H1 (cell line): ENCODE data around the gene NUFIP2. TPM values are rescaled to one million over a fixed set of nuclear protein-coding genes. Genes with fewer than 3 reads are reported as not detected.
"Not testable (repeated sequence)": the region's sequence is repeated elsewhere in the genome, so short reads cannot be mapped to it uniquely, and the experiment has no call there.

Experiments
- CTCF ChIA-PET: fragments of 300-600 bp; sonication (Branson Sonifier 250); formaldehyde crosslinking; loops from one replicate; lab custom pipeline; 2021; ENCODE audit not compliant: partially characterized antibody; lab: Charles Lee
- POLR2A ChIA-PET: fragments of 300-600 bp; sonication (Branson Sonifier 250); formaldehyde crosslinking; loops from one replicate; lab custom pipeline; 2021; ENCODE audit warnings: inconsistent platforms; ENCODE audit not compliant: partially characterized antibody; lab: Charles Lee
- DNase-seq, 2 experiments: peaks; one replicate each; pipeline versions ENCODE4 v3.0.0 to v3.0.0-alpha.2; 2010 to 2022; ENCODE audit warnings: low spot score in 2 of 2, low read depth in 1 of 2, mixed read lengths in 1 of 2
- FAIRE-seq: peaks from 2 replicates; lab custom pipeline; 2011; peaks lifted over from hg19 to GRCh38; lab: Jason Lieb, UNC
- H2AFZ ChIP-seq: 2 replicates; pipeline ENCODE4 v1.8.1; 2012; ENCODE audit warnings: low read length, inconsistent platforms
- H2AK5ac ChIP-seq: 2 replicates; pipeline ENCODE4 v1.6.1; 2013; ENCODE audit warnings: low read depth, low read length
- H2BK120ac ChIP-seq: replicated peaks from 2 replicates; pipeline ENCODE3; 2013; ENCODE audit warnings: low read depth, low read length, inconsistent platforms
- H2BK12ac ChIP-seq: 2 replicates; pipeline ENCODE4 v1.6.1; 2013; ENCODE audit warnings: low read depth, low read length
- H2BK15ac ChIP-seq: 2 replicates; pipeline ENCODE4 v1.6.1; 2013; ENCODE audit warnings: low read length
- H2BK20ac ChIP-seq: 2 replicates; pipeline ENCODE4 v1.6.1; 2013; ENCODE audit warnings: low read length
- H2BK5ac ChIP-seq: 2 replicates; pipeline ENCODE4 v1.6.1; 2013; ENCODE audit warnings: low read depth, low read length
- H3K14ac ChIP-seq: 2 replicates; pipeline ENCODE4 v1.6.1; 2013; ENCODE audit warnings: inconsistent platforms; ENCODE audit not compliant: insufficient read length
- H3K18ac ChIP-seq: 2 replicates; pipeline ENCODE4 v1.6.1; 2013; ENCODE audit warnings: low read length; ENCODE audit errors: extremely low read depth
- H3K23ac ChIP-seq: 2 replicates; pipeline ENCODE4 v1.6.1; 2013; ENCODE audit warnings: inconsistent platforms; ENCODE audit not compliant: insufficient read length
- H3K23me2 ChIP-seq: 2 replicates; pipeline ENCODE4 v1.6.1; 2013; ENCODE audit warnings: low read depth, low read length
- H3K27ac ChIP-seq: 2 replicates; pipeline ENCODE4 v1.6.1; 2011; ENCODE audit warnings: low read depth, low read length, inconsistent platforms
- H3K27me3 ChIP-seq, 4 experiments: replicated peaks in 1 of 4; 1 replicate in 1 of 4; 2 replicates in 3 of 4; pipeline versions ENCODE4 v1.6.1 to v1.8.1; 2011 to 2013; ENCODE audit warnings: low read length in 3 of 4, mild to moderate bottlenecking in 3 of 4, inconsistent platforms in 2 of 4, mixed read lengths in 2 of 4, moderate library complexity in 1 of 4; ENCODE audit not compliant: control insufficient read depth in 3 of 4, insufficient read depth in 3 of 4; ENCODE audit errors: extremely low read depth in 1 of 4
- H3K36me3 ChIP-seq, 4 experiments: 2 replicates each; pipeline versions ENCODE4 v1.6.1 to v1.8.1; 2011 to 2013; ENCODE audit warnings: mild to moderate bottlenecking in 4 of 4, low read length in 3 of 4, moderate library complexity in 2 of 4, control low read depth in 1 of 4, inconsistent platforms in 1 of 4; ENCODE audit not compliant: insufficient read depth in 4 of 4, control insufficient read depth in 2 of 4
- H3K4ac ChIP-seq: replicated peaks from 2 replicates; pipeline ENCODE3; 2013; ENCODE audit warnings: low read length, low read depth, mixed read lengths, inconsistent platforms; ENCODE audit not compliant: insufficient read length
- H3K4me1 ChIP-seq, 4 experiments: replicated peaks in 1 of 4; 1 replicate in 1 of 4; 2 replicates in 3 of 4; pipeline versions ENCODE4 v1.6.1 to v1.8.1; 2011 to 2013; ENCODE audit warnings: low read length in 3 of 4, inconsistent platforms in 2 of 4, mixed read lengths in 1 of 4; ENCODE audit not compliant: insufficient read depth in 4 of 4, control insufficient read depth in 3 of 4
- H3K4me2 ChIP-seq, 2 experiments: 2 replicates each; pipeline versions ENCODE4 v1.6.1 to v1.8.1; 2011 to 2013; ENCODE audit warnings: low read depth in 2 of 2, low read length in 2 of 2, control low read depth in 1 of 2, inconsistent platforms in 1 of 2, mild to moderate bottlenecking in 1 of 2; ENCODE audit not compliant: insufficient read depth in 1 of 2
- H3K4me3 ChIP-seq, 4 experiments: fragments of 200-600, 300-600 bp in 1 of 4; sonication (generic), shearing (Covaris generic), sonication (Bioruptor Twin) in 1 of 4; 2 replicates each; pipeline versions ENCODE4 v1.5.1 to v1.8.1; 2011 to 2016; ENCODE audit warnings: low read length in 4 of 4, low read depth in 3 of 4, control low read depth in 2 of 4, inconsistent platforms in 2 of 4, mild to moderate bottlenecking in 2 of 4, mixed read lengths in 1 of 4, moderate library complexity in 1 of 4; ENCODE audit not compliant: insufficient read depth in 2 of 4; ENCODE audit errors: extremely low read depth in 1 of 4
- H3K56ac ChIP-seq: replicated peaks from 2 replicates; pipeline ENCODE3; 2013; ENCODE audit warnings: low read depth, mild to moderate bottlenecking, mixed read lengths, low read length, inconsistent platforms; ENCODE audit not compliant: insufficient read length
- H3K79me1 ChIP-seq: 2 replicates; pipeline ENCODE4 v1.6.1; 2013; ENCODE audit warnings: low read depth, low read length, control low read depth
- H3K79me2 ChIP-seq, 2 experiments: 2 replicates each; pipeline versions ENCODE4 v1.6.1 to v1.8.1; 2012 to 2013; ENCODE audit warnings: low read length in 2 of 2, mild to moderate bottlenecking in 2 of 2, inconsistent platforms in 1 of 2; ENCODE audit not compliant: insufficient read depth in 2 of 2, control insufficient read depth in 1 of 2
- H3K9ac ChIP-seq, 4 experiments: replicated peaks in 1 of 4; 1 replicate in 1 of 4; 2 replicates in 3 of 4; pipeline versions ENCODE4 v1.6.1 to v1.8.1; 2011 to 2013; ENCODE audit warnings: low read depth in 3 of 4, low read length in 3 of 4, control low read depth in 2 of 4, mild to moderate bottlenecking in 2 of 4, moderate library complexity in 2 of 4, inconsistent platforms in 1 of 4; ENCODE audit errors: extremely low read depth in 1 of 4
- H3K9me3 ChIP-seq, 2 experiments: 2 replicates each; pipeline versions ENCODE4 v1.6.1 to v1.8.1; 2012 to 2013; ENCODE audit warnings: mild to moderate bottlenecking in 2 of 2, moderate library complexity in 2 of 2, control low read depth in 1 of 2, inconsistent platforms in 1 of 2, low read depth in 1 of 2, low read length in 1 of 2, mixed read lengths in 1 of 2; ENCODE audit not compliant: insufficient read depth in 2 of 2
- H4K20me1 ChIP-seq, 2 experiments: replicated peaks in 1 of 2; 2 replicates each; pipeline versions ENCODE3 to v1.8.1; 2011 to 2013; ENCODE audit warnings: inconsistent platforms in 2 of 2, low read length in 2 of 2, mild to moderate bottlenecking in 1 of 2; ENCODE audit not compliant: insufficient read depth in 2 of 2, control insufficient read depth in 1 of 2
- H4K5ac ChIP-seq: 2 replicates; pipeline ENCODE4 v1.6.1; 2013; ENCODE audit warnings: low read length, low read depth, mixed read lengths, inconsistent platforms; ENCODE audit not compliant: insufficient read length
- H4K8ac ChIP-seq: 2 replicates; pipeline ENCODE4 v1.8.0; 2013; ENCODE audit warnings: mild to moderate bottlenecking, moderate library complexity, low read length, inconsistent platforms; ENCODE audit not compliant: insufficient read depth; ENCODE audit errors: extremely low read depth
- H4K91ac ChIP-seq: replicated peaks from 2 replicates; pipeline ENCODE3; 2013; ENCODE audit warnings: low read length, mixed read lengths, inconsistent platforms; ENCODE audit not compliant: insufficient read length
- FOSL1 ChIP-seq: IDR thresholded peaks from 2 replicates; pipeline ENCODE4 v1.6.1; 2011; ENCODE audit warnings: mild to moderate bottlenecking, low read depth, low read length, moderate library complexity; ENCODE audit not compliant: insufficient read depth
- RXRA ChIP-seq: IDR thresholded peaks from 2 replicates; pipeline ENCODE4 v1.6.1; 2011; ENCODE audit warnings: low read depth, mild to moderate bottlenecking, low read length, moderate library complexity; ENCODE audit not compliant: insufficient read depth
- WGBS, 2 experiments: shearing (Covaris generic) in 1 of 2; methylation state at CpG; one replicate each; pipeline versions ENCODE4 v1.1.6 to v1.1.7; 2013 to 2015; ENCODE audit warnings: low lambda C conversion rate in 2 of 2, mixed read lengths in 2 of 2, inconsistent platforms in 1 of 2, low coverage in 1 of 2, missing lambda C conversion rate in 1 of 2; ENCODE audit not compliant: insufficient replicate concordance in 2 of 2, insufficient coverage in 1 of 2, insufficient read length in 1 of 2; ENCODE audit errors: extremely low coverage in 1 of 2, missing lambda C conversion rate in 1 of 2; 5-methylcytosine and 5-hydroxymethylcytosine counted together
- polyA plus RNA-seq, 7 experiments: library from polyadenylated mRNA; depleted of rRNA in 3 of 7; stranded (reverse) in 5 of 7; unstranded in 2 of 7; fragments of >200 nt in 5 of 7; fragments of 200-250 nt in 2 of 7; gene quantifications; 1 replicate in 5 of 7; 2 replicates in 1 of 7; 4 replicates in 1 of 7; pipeline versions ENCODE4 v1.2.1 to v1.2.3, GENCODE V29; 2011 to 2013; ENCODE audit warnings: missing spikeins in 2 of 7, mixed read lengths in 2 of 7
- total RNA-seq: library from RNA; stranded (reverse); fragmentation: NEBNext Ultra II Directional; extraction: Animal tissue kit (Norgen Biotek cat#: 25700); gene quantifications from 2 replicates; pipeline ENCODE4 v1.2.1, GENCODE V29; 2021

The NUFIP2 gene
- total and polyA plus RNA-seq, 2 of the 8 experiments (the other 6 are each of a cell fraction or from before 2014, with no cell fraction given), result 65.9 to 118 TPM

GRCh38 chr17:29235904-29236303 is 58.0 kb downstream of the NUFIP2 start (continued):
- TF ChIP-seq FOSL1 (no peak), RXRA (no peak)

- H2AK5ac ChIP-seq, H3K4ac ChIP-seq, H3K9me3 ChIP-seq, H3K27me3 ChIP-seq, H4K91ac ChIP-seq, H3K4me3 ChIP-seq, H3K23me2 ChIP-seq, H3K9ac ChIP-seq, FAIRE-seq, H4K8ac ChIP-seq, POLR2A ChIA-PET, H3K36me3 ChIP-seq, H2BK120ac ChIP-seq, H3K4me1 ChIP-seq, H3K56ac ChIP-seq, H3K18ac ChIP-seq, H2BK5ac ChIP-seq, H3K79me1 ChIP-seq, H3K14ac ChIP-seq, H2BK20ac ChIP-seq, H2BK12ac ChIP-seq, H2AFZ ChIP-seq, H3K27ac ChIP-seq, DNase-seq, H4K20me1 ChIP-seq, H3K4me2 ChIP-seq, H2BK15ac ChIP-seq, H3K23ac ChIP-seq, H3K79me2 ChIP-seq, H4K5ac ChIP-seq: not testable (repeated sequence)
- CTCF ChIA-PET, result interaction anchor here (0.6 to 1.6 kb wide), 4 partner anchors 86 to 269 kb away, joined by 3 read pairs; no protein-coding TSS in a partner anchor
- WGBS, 2 experiments, result 82% methylated on average over 1 of the region's 7 CpGs; no CpG with 5 or more reads in 1 of the 2 experiments
Observed at GRCh38 chr17:29234972-29235371, 59.0 kb downstream of the NUFIP2 start.
